ENCODE measurements around the gene LHPP.

DNA sequence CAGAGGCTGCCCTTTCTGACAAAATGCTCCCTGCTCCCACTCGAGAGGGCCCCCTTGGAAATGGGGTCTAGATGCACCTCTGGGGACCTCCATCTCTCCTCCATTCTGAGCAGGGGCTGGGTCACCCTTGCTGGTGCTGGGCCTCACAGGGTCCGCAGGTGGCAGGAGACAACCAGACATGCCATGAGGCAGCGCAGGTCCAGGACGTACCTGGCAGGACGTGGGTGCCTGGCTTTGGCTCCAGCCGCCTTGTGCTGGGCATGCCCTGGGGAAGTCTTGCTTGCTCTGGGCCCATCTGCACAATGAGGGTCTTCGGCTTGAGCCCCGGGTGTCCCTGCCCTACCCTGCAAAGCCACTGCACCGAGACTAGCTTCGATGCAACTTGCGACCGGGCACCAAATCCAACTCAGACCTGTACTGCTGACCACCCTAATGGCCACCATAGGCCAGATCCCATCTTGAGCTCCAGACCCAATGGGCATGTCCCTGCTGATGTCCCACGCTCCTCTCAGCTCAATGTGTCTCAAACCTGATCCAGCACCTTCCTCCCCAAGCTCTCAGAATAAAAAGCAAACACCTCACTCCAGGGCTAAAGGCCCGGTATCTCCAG, 175.6 kb downstream of the LHPP start:
- TF ChIP-seq, protein P1, sequence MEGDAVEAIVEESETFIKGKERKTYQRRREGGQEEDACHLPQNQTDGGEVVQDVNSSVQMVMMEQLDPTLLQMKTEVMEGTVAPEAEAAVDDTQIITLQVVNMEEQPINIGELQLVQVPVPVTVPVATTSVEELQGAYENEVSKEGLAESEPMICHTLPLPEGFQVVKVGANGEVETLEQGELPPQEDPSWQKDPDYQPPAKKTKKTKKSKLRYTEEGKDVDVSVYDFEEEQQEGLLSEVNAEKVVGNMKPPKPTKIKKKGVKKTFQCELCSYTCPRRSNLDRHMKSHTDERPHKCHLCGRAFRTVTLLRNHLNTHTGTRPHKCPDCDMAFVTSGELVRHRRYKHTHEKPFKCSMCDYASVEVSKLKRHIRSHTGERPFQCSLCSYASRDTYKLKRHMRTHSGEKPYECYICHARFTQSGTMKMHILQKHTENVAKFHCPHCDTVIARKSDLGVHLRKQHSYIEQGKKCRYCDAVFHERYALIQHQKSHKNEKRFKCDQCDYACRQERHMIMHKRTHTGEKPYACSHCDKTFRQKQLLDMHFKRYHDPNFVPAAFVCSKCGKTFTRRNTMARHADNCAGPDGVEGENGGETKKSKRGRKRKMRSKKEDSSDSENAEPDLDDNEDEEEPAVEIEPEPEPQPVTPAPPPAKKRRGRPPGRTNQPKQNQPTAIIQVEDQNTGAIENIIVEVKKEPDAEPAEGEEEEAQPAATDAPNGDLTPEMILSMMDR (IDR thresholded peaks at IDR 0.05; ENCODE audit: low read depth, low read length, poor library complexity, severe bottlenecking): no peak
- no peak for TF ChIP-seq EZH2phosphoT487 (IDR thresholded peaks at IDR 0.05; ENCODE audit: borderline replicate concordance, low read length)
